AML-193 (cell line): ENCODE measurements around the gene MTFR2.
A peak's percentile ranks its signal among the peaks of the same experiment; 100 is the strongest.
"Not testable (repeated sequence)": the region's sequence is repeated elsewhere in the genome, so short reads cannot be mapped to it uniquely, and the experiment has no call there.

Experiments used
- DNase-seq, 2 experiments: peaks; one replicate each; lab custom pipeline; 2025; lab: John Stamatoyannopoulos, UW

The MTFR2 gene

GRCh38 chr6:136235233-136235564 is 14.9 kb downstream of the MTFR2 start:
- DNase-seq = no peak

GRCh38 chr6:136232701-136233100 is 17.4 kb downstream of the MTFR2 start:
- no peak for DNase-seq

- no peak for DNase-seq
Observed at GRCh38 chr6:136230219-136230853, 19.8 kb downstream of the MTFR2 start.

- no peak for DNase-seq
Observed at GRCh38 chr6:136228814-136229213, 21.3 kb downstream of the MTFR2 start.

- DNase-seq = no peak
Observed at GRCh38 chr6:136226674-136227377, 23.3 kb downstream of the MTFR2 start.

GRCh38 chr6:136226027-136226673 is 24.0 kb downstream of the MTFR2 start:
- DNase-seq = peak; percentile 72 to 84

- DNase-seq = no peak
Observed at GRCh38 chr6:136225496-136225895, 24.6 kb downstream of the MTFR2 start.

- DNase-seq = not testable (repeated sequence)
Observed at GRCh38 chr6:136224974-136225373, 25.1 kb downstream of the MTFR2 start.

GRCh38 chr6:136216503-136217401 is 33.4 kb downstream of the MTFR2 start:
- no peak for DNase-seq

GRCh38 chr6:136213853-136214252 is 36.3 kb downstream of the MTFR2 start:
- DNase-seq = no peak

GRCh38 chr6:136213012-136213539 is 37.0 kb downstream of the MTFR2 start:
- no peak for DNase-seq

- DNase-seq = no peak
Observed at GRCh38 chr6:136212608-136213007, 37.5 kb downstream of the MTFR2 start.

- DNase-seq = no peak
Observed at GRCh38 chr6:136210398-136211165, 39.5 kb downstream of the MTFR2 start.

GRCh38 chr6:136209496-136209895 is 40.6 kb downstream of the MTFR2 start:
- no peak for DNase-seq

GRCh38 chr6:136208783-136209182 is 41.3 kb downstream of the MTFR2 start:
- no peak for DNase-seq

- DNase-seq = no peak
Observed at GRCh38 chr6:136201732-136202131, 48.4 kb downstream of the MTFR2 start.

GRCh38 chr6:136192902-136193301 is 57.2 kb downstream of the MTFR2 start:
- no peak for DNase-seq

- no peak for DNase-seq
Observed at GRCh38 chr6:136191606-136192312, 58.4 kb downstream of the MTFR2 start.

- DNase-seq = no peak
Observed at GRCh38 chr6:136189104-136189503, 61.0 kb downstream of the MTFR2 start.

- DNase-seq = no peak
Observed at GRCh38 chr6:136188486-136188885, 61.6 kb downstream of the MTFR2 start.

- no peak for DNase-seq
Observed at GRCh38 chr6:136186363-136186762, 63.7 kb downstream of the MTFR2 start.
